Endothelial cell of umbilical vein (primary cell): ENCODE data around the gene INTS1.

Experiments used
- CTCF ChIP-seq, 2 donors: IDR thresholded peaks; 1 replicate in 1 of 2; 2 replicates in 1 of 2; pipeline ENCODE4 v1.5.1; 2011; ENCODE audit warnings: low read length in 2 of 2, mild to moderate bottlenecking in 2 of 2, moderate library complexity in 2 of 2, control low read depth in 1 of 2, inconsistent platforms in 1 of 2, low read depth in 1 of 2; ENCODE audit not compliant: insufficient read depth in 1 of 2; ENCODE audit errors: extremely low read depth in 1 of 2
- EZH2 ChIP-seq: IDR thresholded peaks from 2 replicates; pipeline ENCODE4 v1.6.1; 2012; ENCODE audit warnings: borderline replicate concordance, low read depth, mild to moderate bottlenecking, moderate library complexity, low read length, inconsistent platforms; ENCODE audit not compliant: severe bottlenecking
- FOS ChIP-seq: IDR thresholded peaks from 2 replicates; pipeline ENCODE4 v1.6.1; 2011; ENCODE audit warnings: mild to moderate bottlenecking, low read length, moderate library complexity, borderline replicate concordance; ENCODE audit not compliant: insufficient read depth
- GATA2 ChIP-seq: IDR thresholded peaks from 2 replicates; pipeline ENCODE4 v1.7.0; 2011; ENCODE audit warnings: low read depth, mild to moderate bottlenecking, moderate library complexity, mixed read lengths, low read length; ENCODE audit not compliant: insufficient read length, insufficient read depth
- MAX ChIP-seq: IDR thresholded peaks from 2 replicates; pipeline ENCODE4 v1.6.1; 2011; ENCODE audit not compliant: insufficient read depth, insufficient read length
- MYC ChIP-seq: IDR thresholded peaks from one replicate; pipeline ENCODE4 v1.6.1; 2011; ENCODE audit warnings: mild to moderate bottlenecking, low read depth, low read length
- POLR2A ChIP-seq: IDR thresholded peaks from 2 replicates; pipeline ENCODE4 v1.6.1; 2012; ENCODE audit warnings: low read depth, mild to moderate bottlenecking, control low read depth, low read length
- POLR2AphosphoS5 ChIP-seq: IDR thresholded peaks from 2 replicates; pipeline ENCODE4 v1.6.1; 2012; ENCODE audit warnings: low read depth, mild to moderate bottlenecking, control low read depth, low read length, moderate library complexity; ENCODE audit not compliant: insufficient read depth

GRCh38 chr7:1553512-1554210, 49.5 kb upstream of the INTS1 start:
- TF ChIP-seq POLR2AphosphoS5 (no peak), CTCF (IDR thresholded peaks at IDR 0.05; ENCODE audit: extremely low read depth in 1 of 2, insufficient read depth in 1 of 2, low read depth in 1 of 2, low read length in 2 of 2) (no peak), FOS (no peak), MYC (no peak), GATA2 (no peak), POLR2A (no peak), MAX (no peak), EZH2 (no peak)
